ENCODE measurements around the gene EPS8L1.

Gene EPS8L1

GRCh38 chr19:55114566-55115145 lies 39.0 kb downstream of the EPS8L1 start:
- no peak for DNase-seq

- peak in 2 of 56 donors; percentile 55 to 76 for DNase-seq
Observed at GRCh38 chr19:55115446-55116065, 39.9 kb downstream of the EPS8L1 start.

GRCh38 chr19:55116232-55116858 lies 40.7 kb downstream of the EPS8L1 start:
- DNase-seq: peak in 53 of 56 donors; percentile 3 to 84 (median 51)

GRCh38 chr19:55116859-55117662 lies 41.4 kb downstream of the EPS8L1 start, which contains the start of gene PPP1R12C:
TSS of gene PPP1R12C (minus strand) at chr19:55117637. CDS start at chr19:55117543, 94 bp downstream.
- DNase-seq: peak in 8 of 56 donors; percentile 16 to 68 (median 26)

- DNase-seq: peak; percentile 82 to 99 (median 98)
Observed at GRCh38 chr19:55117663-55118391, 42.2 kb downstream of the EPS8L1 start.

GRCh38 chr19:55118401-55118991 lies 42.8 kb downstream of the EPS8L1 start:
- DNase-seq: peak in 54 of 56 donors; percentile 13 to 89 (median 62)

GRCh38 chr19:55119053-55119452 lies 43.4 kb downstream of the EPS8L1 start:
- no peak for DNase-seq

- no peak for DNase-seq
Observed at GRCh38 chr19:55131421-55131820, 55.8 kb downstream of the EPS8L1 start.

- DNase-seq: no peak
Observed at GRCh38 chr19:55132453-55133129, 56.9 kb downstream of the EPS8L1 start.

- no peak for DNase-seq
Observed at GRCh38 chr19:55133639-55134444, 58.2 kb downstream of the EPS8L1 start.

- no peak for DNase-seq
Observed at GRCh38 chr19:55134736-55135135, 59.1 kb downstream of the EPS8L1 start.

- no peak for DNase-seq
Observed at GRCh38 chr19:55136399-55137102, 60.9 kb downstream of the EPS8L1 start.
